Spleen (tissue), 11 donors: Measurements from ENCODE around the gene MATR3. TPM values are rescaled to one million over a fixed set of nuclear protein-coding genes. Genes with fewer than 3 reads are reported as not detected.
A peak's percentile ranks its signal among the peaks of the same experiment; 100 is the strongest.

Experiments used
- DNase-seq: peaks from one replicate; pipeline ENCODE4 v3.0.0-alpha.2; 2020
- H3K27ac ChIP-seq, 8 donors: fragments of 200-600 bp; sonication (generic) in 7 of 8; 1 replicate in 4 of 8; 2 replicates in 4 of 8; pipeline versions ENCODE4 v1.5.0 to v1.8.0; 2016 to 2021; ENCODE audit warnings: inconsistent platforms in 4 of 8, mild to moderate bottlenecking in 4 of 8, moderate library complexity in 1 of 8
- H3K27me3 ChIP-seq, 7 donors: fragments of 200-600 bp; sonication (generic) in 6 of 7; replicated peaks in 1 of 7; 1 replicate in 4 of 7; 2 replicates in 3 of 7; pipeline versions ENCODE4 v1.5.0 to v1.8.0; 2016 to 2021; ENCODE audit warnings: inconsistent platforms in 3 of 7, mild to moderate bottlenecking in 1 of 7
- H3K36me3 ChIP-seq, 6 donors: fragments of 200-600 bp; sonication (generic) in 5 of 6; 1 replicate in 4 of 6; 2 replicates in 2 of 6; pipeline versions ENCODE4 v1.5.0 to v1.8.0; 2016 to 2021; ENCODE audit warnings: inconsistent platforms in 2 of 6
- H3K4me1 ChIP-seq, 6 donors: fragments of 200-600 bp; sonication (generic) in 5 of 6; 1 replicate in 3 of 6; 2 replicates in 3 of 6; pipeline versions ENCODE4 v1.5.0 to v1.8.0; 2016 to 2021; ENCODE audit warnings: inconsistent platforms in 3 of 6
- H3K4me3 ChIP-seq, 8 donors: fragments of 200-600 bp; sonication (generic) in 7 of 8; 1 replicate in 4 of 8; 2 replicates in 4 of 8; pipeline versions ENCODE4 v1.5.0 to v1.8.0; 2016 to 2021; ENCODE audit warnings: inconsistent platforms in 4 of 8, mild to moderate bottlenecking in 4 of 8, moderate library complexity in 2 of 8
- H3K9me3 ChIP-seq, 8 donors: fragments of 200-600 bp; sonication (generic) in 7 of 8; 1 replicate in 4 of 8; 2 replicates in 4 of 8; pipeline versions ENCODE4 v1.5.0 to v1.8.0; 2016 to 2021; ENCODE audit warnings: inconsistent platforms in 4 of 8
- POLR2A ChIP-seq, 3 donors: fragments of 450-650 bp; IDR thresholded peaks; one replicate each; pipeline ENCODE4 v1.5.1; 2017; ENCODE audit warnings: antibody characterized with exemption in 3 of 3, mild to moderate bottlenecking in 1 of 3
- POLR2AphosphoS5 ChIP-seq, 3 donors: sonication (generic); formaldehyde crosslinking; IDR thresholded peaks; one replicate each; pipeline ENCODE4 v1.5.1; 2017; ENCODE audit warnings: antibody characterized with exemption in 3 of 3
- WGBS, 5 donors: extraction: QIAGEN DNeasy Blood & Tissue Kit in 3 of 5; methylation state at CpG; one replicate each; pipeline versions ENCODE4 v1.1.5 to v1.1.7; 2013 to 2018; 5-methylcytosine and 5-hydroxymethylcytosine counted together
- intact Hi-C: fragments of 100-400 bp; cut with DNase I; formaldehyde crosslinking; loops from one replicate; pipeline ENCODE4 v1.15.0; 2023; ENCODE audit warnings: low total_unique reads
- polyA plus RNA-seq, 3 donors: library from polyadenylated mRNA; stranded (reverse); fragments of 200-250 nt; gene quantifications; one replicate each; pipeline ENCODE4 v1.2.1, GENCODE V29; 2013
- total RNA-seq, 7 donors: library from RNA; depleted of rRNA in 3 of 7; stranded (reverse); fragments of >200 nt in 3 of 7; fragmentation: NEBNext Ultra II Directional in 4 of 7; extraction: Animal tissue kit (Norgen Biotek cat#: 25700) in 4 of 7; gene quantifications; one replicate each; pipeline versions ENCODE4 v1.1.0 to v1.2.1, GENCODE V29; 2016 to 2021
- TF ChIP-seq, protein P1 (sequence below), 11 experiments: fragments of 200-600 bp in 7 of 11; fragments of 450-650 bp in 4 of 11; sonication (generic) in 4 of 11; IDR thresholded peaks in 8 of 11; conservative IDR thresholded peaks in 3 of 11; 1 replicate in 7 of 11; 2 replicates in 4 of 11; pipeline versions ENCODE4 v1.4.0 to v1.8.0; 2016 to 2021; ENCODE audit warnings: antibody characterized with exemption in 11 of 11, inconsistent platforms in 4 of 11, mild to moderate bottlenecking in 1 of 11
- donor health status: healthy with polysubstance abuse.
- donor health status: DM: no; HTN: no; CAD: no; lungs with moderate emphysema.
- donor health status: DM: no; HTN: no; CAD: no.
- donor health status: Bipolar disorder and iron deficiency.
- donor health status: healthy.
- donor health status: DM: no; HTN: no; CAD: no.
- donor health status: DM: yes; HTN: yes; CAD: no.

The MATR3 gene
- total and polyA plus RNA-seq, 10 donors: 114 to 251 (median 206) TPM

DNA sequence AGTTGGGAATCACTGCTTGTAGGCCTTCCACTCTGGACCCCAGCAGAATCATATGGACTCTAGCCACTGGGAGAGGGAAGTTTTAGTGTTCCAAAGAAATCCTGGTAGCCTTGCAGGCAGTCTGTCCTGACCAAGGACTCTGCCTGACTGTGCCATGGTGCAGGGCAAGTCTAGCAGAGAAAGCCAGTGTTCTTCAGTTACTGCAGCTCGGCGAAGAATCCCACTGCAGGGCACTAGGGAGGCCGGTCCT, 20.3 kb upstream of the MATR3 start:
- H3K4me1 ChIP-seq: peaks cover 19 to 74% (median 55%) of the 10 kb centered on the region in 6 donors
- peak overlapping the region; percentile 71 to 86 (median 82) for H3K27ac ChIP-seq

GRCh38 chr5:139273572-139274289, 19.8 kb upstream of the MATR3 start:
- no peaks in the 10 kb centered on the region for H3K27me3 ChIP-seq
- H3K4me3 ChIP-seq: peak overlapping the region; percentile 43 to 75 (median 58)
- H3K9me3 ChIP-seq: no peaks in the 10 kb centered on the region
- H3K27ac ChIP-seq: peak overlapping the region; percentile 71 to 86 (median 82)
- H3K4me1 ChIP-seq: peaks cover 19 to 72% (median 50%) of the 10 kb centered on the region in 6 donors
- DNase-seq: peak; percentile 97
- intact Hi-C loops: no loop called here
- WGBS, 5 donors: 0 to 1% (median 1%) methylated on average over 29 to 47 of the region's 47 CpGs
- TF ChIP-seq POLR2A (IDR thresholded peaks at IDR 0.05) (peak in 1 of 3 donors; percentile 36), POLR2AphosphoS5 (IDR thresholded peaks at IDR 0.05) (peak; percentile 87 to 93 (median 91))
- TF ChIP-seq, protein P1, sequence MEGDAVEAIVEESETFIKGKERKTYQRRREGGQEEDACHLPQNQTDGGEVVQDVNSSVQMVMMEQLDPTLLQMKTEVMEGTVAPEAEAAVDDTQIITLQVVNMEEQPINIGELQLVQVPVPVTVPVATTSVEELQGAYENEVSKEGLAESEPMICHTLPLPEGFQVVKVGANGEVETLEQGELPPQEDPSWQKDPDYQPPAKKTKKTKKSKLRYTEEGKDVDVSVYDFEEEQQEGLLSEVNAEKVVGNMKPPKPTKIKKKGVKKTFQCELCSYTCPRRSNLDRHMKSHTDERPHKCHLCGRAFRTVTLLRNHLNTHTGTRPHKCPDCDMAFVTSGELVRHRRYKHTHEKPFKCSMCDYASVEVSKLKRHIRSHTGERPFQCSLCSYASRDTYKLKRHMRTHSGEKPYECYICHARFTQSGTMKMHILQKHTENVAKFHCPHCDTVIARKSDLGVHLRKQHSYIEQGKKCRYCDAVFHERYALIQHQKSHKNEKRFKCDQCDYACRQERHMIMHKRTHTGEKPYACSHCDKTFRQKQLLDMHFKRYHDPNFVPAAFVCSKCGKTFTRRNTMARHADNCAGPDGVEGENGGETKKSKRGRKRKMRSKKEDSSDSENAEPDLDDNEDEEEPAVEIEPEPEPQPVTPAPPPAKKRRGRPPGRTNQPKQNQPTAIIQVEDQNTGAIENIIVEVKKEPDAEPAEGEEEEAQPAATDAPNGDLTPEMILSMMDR (IDR thresholded peaks at IDR 0.05 in 8 of 11, conservative IDR thresholded peaks at IDR 0.05 in 3 of 11): peak in 8 of 11 experiments; percentile 8 to 73 (median 46)
- H3K36me3 ChIP-seq: peaks cover 0 to 20% (median 9%) of the 10 kb centered on the region in 6 donors

More for the DNA sequence above, 20.3 kb upstream of the MATR3 start:
- WGBS, 5 donors: 4 to 20% (median 9%) methylated on average over 1 to 3 of the region's 3 CpGs
- peaks cover 0 to 15% (median 4%) of the 10 kb centered on the region in 6 donors for H3K36me3 ChIP-seq
- H3K27me3 ChIP-seq: no peaks in the 10 kb centered on the region
- TF ChIP-seq POLR2AphosphoS5 (IDR thresholded peaks at IDR 0.05) (no peak), POLR2A (IDR thresholded peaks at IDR 0.05) (no peak)
- TF ChIP-seq, protein P1 (IDR thresholded peaks at IDR 0.05 in 8 of 11, conservative IDR thresholded peaks at IDR 0.05 in 3 of 11): no peak
- no peaks in the 10 kb centered on the region for H3K9me3 ChIP-seq
- intact Hi-C loops: no loop called here
- DNase-seq: peak; percentile 76
- peak overlapping the region; percentile 43 to 75 (median 58) for H3K4me3 ChIP-seq

GRCh38 chr5:139275536-139275935, 18.0 kb upstream of the MATR3 start:
- intact Hi-C loops: no loop called here
- no peak for TF ChIP-seq POLR2AphosphoS5 (IDR thresholded peaks at IDR 0.05)
- TF ChIP-seq, protein P1 (IDR thresholded peaks at IDR 0.05 in 8 of 11, conservative IDR thresholded peaks at IDR 0.05 in 3 of 11): no peak
- peak overlapping the region in 2 of 8 donors; percentile 66 to 75 for H3K4me3 ChIP-seq
- WGBS, 5 donors: 65 to 87% (median 81%) methylated on average over 4 of the region's 4 CpGs
- no peaks in the 10 kb centered on the region for H3K27me3 ChIP-seq
- H3K4me1 ChIP-seq: peaks cover 19 to 68% (median 49%) of the 10 kb centered on the region in 6 donors
- no peak overlapping the region for H3K27ac ChIP-seq
- no peaks in the 10 kb centered on the region for H3K9me3 ChIP-seq
- H3K36me3 ChIP-seq: peaks cover 0 to 38% (median 24%) of the 10 kb centered on the region in 6 donors
- no peak for DNase-seq

DNA sequence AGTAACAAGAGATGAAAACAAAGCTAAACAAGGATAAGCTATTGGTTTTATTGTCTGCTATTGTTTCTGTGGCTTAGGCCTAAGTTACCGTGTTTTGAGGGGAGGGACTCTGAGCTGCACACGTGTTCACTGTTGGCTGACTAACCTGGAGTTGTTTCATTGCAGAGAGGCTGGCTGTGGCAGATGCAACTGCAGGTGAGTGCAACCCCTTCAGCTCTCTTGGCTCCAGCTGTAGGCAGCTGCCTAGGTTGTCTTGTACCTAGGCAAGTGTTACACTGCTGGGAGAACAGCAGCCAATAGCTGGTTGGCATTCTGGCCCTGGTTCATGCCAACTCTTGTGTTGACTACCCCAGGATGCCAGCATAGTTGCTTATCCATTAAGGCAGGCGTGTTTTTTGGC, 17.6 kb upstream of the MATR3 start:
- Histone ChIP-seq H3K9me3 (no peaks in the 10 kb centered on the region), H3K36me3 (peaks cover 0 to 42% (median 25%) of the 10 kb centered on the region in 6 donors), H3K4me3 (peak overlapping the region in 1 of 8 donors; percentile 75), H3K4me1 (peaks cover 19 to 68% (median 49%) of the 10 kb centered on the region in 6 donors), H3K27ac (no peak overlapping the region), H3K27me3 (no peaks in the 10 kb centered on the region)
- TF ChIP-seq POLR2A (IDR thresholded peaks at IDR 0.05) (no peak), POLR2AphosphoS5 (IDR thresholded peaks at IDR 0.05) (no peak)
- intact Hi-C loops: no loop called here
- no peak for DNase-seq
- 66 to 90% (median 76%) methylated on average over 3 of the region's 3 CpGs for WGBS, 5 donors
